Psoas muscle (tissue), 8 donors: ENCODE data around the gene COBLL1. TPM values are rescaled to one million over a fixed set of nuclear protein-coding genes. Genes with fewer than 3 reads are reported as not detected.

Experiments used
- ATAC-seq, 4 donors: fragments of 200-7000 bp; cut with Tn5 transposase; one replicate each; pipeline ENCODE4 v1.9.1; 2020; ENCODE audit warnings: moderate library complexity in 3 of 4, mild to moderate bottlenecking in 2 of 4
- DNase-seq, 2 donors: peaks; one replicate each; pipeline ENCODE4 v3.0.0-alpha.2; 2020
- H3K27ac ChIP-seq: fragments of 200-600 bp; one replicate; pipeline ENCODE4 v1.8.0; 2022
- H3K27me3 ChIP-seq, 3 donors: fragments of 200-600 bp in 1 of 3; one replicate each; pipeline versions ENCODE4 v1.6.1 to v1.8.0; 2013 to 2022; ENCODE audit warnings: low read length in 2 of 3, mild to moderate bottlenecking in 2 of 3, moderate library complexity in 1 of 3; ENCODE audit not compliant: insufficient read depth in 3 of 3
- H3K36me3 ChIP-seq, 2 donors: fragments of 200-600 bp in 1 of 2; one replicate each; pipeline versions ENCODE4 v1.6.1 to v1.8.0; 2013 to 2022; ENCODE audit warnings: low read depth in 1 of 2, mild to moderate bottlenecking in 1 of 2, moderate library complexity in 1 of 2; ENCODE audit not compliant: insufficient read depth in 1 of 2
- H3K4me1 ChIP-seq: fragments of 200-600 bp; one replicate; pipeline ENCODE4 v1.8.0; 2022
- H3K4me3 ChIP-seq: fragments of 200-600 bp; one replicate; pipeline ENCODE4 v1.8.0; 2022; ENCODE audit warnings: mild to moderate bottlenecking
- H3K9me3 ChIP-seq: fragments of 200-600 bp; one replicate; pipeline ENCODE4 v1.8.0; 2022
- WGBS, 3 donors: extraction: QIAGEN DNeasy Blood & Tissue Kit; methylation state at CpG; one replicate each; pipeline versions ENCODE4 v1.1.6 to v1.1.7; 2013; 5-methylcytosine and 5-hydroxymethylcytosine counted together
- intact Hi-C, 2 donors: fragments of 100-400 bp; cut with DNase I; formaldehyde crosslinking; loops; one replicate each; pipeline versions ENCODE4 v1.11.0 to v1.14.2; 2022
- polyA plus RNA-seq, 3 donors: library from polyadenylated mRNA; stranded (reverse); fragments of 200-250 nt; gene quantifications; one replicate each; pipeline ENCODE4 v1.2.3, GENCODE V29; 2013
- total RNA-seq, 4 donors: library from RNA; stranded (reverse); fragmentation: NEBNext Ultra II Directional in 2 of 4; extraction: Animal tissue kit (Norgen Biotek cat#: 25700) in 2 of 4; gene quantifications; one replicate each; pipeline versions ENCODE4 v1.2.1 to v1.2.4, GENCODE V29; 2021 to 2023
- TF ChIP-seq, protein P1 (sequence below): fragments of 200-600 bp; IDR thresholded peaks from one replicate; pipeline ENCODE4 v1.8.0; 2022; ENCODE audit warnings: antibody characterized with exemption
- donor health status: healthy with polysubstance abuse.
- donor health status: DM: no; HTN: no; CAD: no; lungs with moderate emphysema.
- donor health status: Bipolar disorder and iron deficiency.
- donor health status: healthy.
- donor health status: DM: yes; HTN: yes; CAD: no.
- donor health status: DM: no; HTN: no; CAD: no.
- donor health status: DM: no; HTN: no; CAD: no.
- donor health status: DM: yes; HTN: yes; CAD: no.

COBLL1 gene
- total and polyA plus RNA-seq, 7 donors = 1.5 to 6.1 (median 3.4) TPM

DNA sequence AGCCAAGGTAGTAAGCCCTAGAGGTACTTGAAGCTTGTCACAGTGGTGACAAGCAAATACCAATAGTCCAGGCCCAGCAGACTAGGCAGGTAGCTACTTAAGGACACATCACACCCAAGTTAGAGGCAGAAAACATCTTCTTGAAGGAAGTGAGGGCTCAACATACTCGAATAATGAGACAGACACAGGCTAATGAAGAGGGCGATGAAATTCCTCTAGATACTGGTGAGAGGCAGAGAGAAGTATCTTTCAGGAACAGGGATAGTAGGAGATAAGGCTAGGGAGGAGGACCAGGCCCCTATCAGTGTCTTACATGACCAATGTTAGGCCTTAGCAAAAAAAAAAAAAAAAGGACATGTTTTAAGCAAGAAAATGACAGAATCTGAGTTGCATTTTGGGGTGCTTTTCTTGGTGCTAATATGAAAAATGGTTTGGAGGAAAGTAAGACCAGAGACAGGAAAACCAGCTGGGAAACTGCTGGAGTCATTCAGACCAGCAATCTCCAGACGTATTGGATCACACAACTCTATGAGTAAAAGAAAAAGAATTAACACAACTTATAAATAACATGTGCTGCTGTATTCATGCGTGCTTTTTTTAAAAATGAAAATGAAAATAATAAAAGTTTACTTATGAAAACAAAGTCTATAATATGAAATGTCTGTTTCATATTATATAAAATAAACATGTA lies 37.7 kb downstream of the COBLL1 start:
- Histone ChIP-seq H3K9me3 (no peaks in the 10 kb centered on the region), H3K36me3 (no peaks in the 10 kb centered on the region), H3K27me3 (no peaks in the 10 kb centered on the region), H3K27ac (no peak overlapping the region), H3K4me1 (no peaks in the 10 kb centered on the region), H3K4me3 (no peak overlapping the region)
- ATAC-seq (no peak), DNase-seq (no peak)
- TF ChIP-seq, protein P1, sequence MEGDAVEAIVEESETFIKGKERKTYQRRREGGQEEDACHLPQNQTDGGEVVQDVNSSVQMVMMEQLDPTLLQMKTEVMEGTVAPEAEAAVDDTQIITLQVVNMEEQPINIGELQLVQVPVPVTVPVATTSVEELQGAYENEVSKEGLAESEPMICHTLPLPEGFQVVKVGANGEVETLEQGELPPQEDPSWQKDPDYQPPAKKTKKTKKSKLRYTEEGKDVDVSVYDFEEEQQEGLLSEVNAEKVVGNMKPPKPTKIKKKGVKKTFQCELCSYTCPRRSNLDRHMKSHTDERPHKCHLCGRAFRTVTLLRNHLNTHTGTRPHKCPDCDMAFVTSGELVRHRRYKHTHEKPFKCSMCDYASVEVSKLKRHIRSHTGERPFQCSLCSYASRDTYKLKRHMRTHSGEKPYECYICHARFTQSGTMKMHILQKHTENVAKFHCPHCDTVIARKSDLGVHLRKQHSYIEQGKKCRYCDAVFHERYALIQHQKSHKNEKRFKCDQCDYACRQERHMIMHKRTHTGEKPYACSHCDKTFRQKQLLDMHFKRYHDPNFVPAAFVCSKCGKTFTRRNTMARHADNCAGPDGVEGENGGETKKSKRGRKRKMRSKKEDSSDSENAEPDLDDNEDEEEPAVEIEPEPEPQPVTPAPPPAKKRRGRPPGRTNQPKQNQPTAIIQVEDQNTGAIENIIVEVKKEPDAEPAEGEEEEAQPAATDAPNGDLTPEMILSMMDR = no peak
- 77 to 87% (median 87%) methylated on average over 4 of the region's 4 CpGs for WGBS, 3 donors
- intact Hi-C loops = no loop called here

DNA sequence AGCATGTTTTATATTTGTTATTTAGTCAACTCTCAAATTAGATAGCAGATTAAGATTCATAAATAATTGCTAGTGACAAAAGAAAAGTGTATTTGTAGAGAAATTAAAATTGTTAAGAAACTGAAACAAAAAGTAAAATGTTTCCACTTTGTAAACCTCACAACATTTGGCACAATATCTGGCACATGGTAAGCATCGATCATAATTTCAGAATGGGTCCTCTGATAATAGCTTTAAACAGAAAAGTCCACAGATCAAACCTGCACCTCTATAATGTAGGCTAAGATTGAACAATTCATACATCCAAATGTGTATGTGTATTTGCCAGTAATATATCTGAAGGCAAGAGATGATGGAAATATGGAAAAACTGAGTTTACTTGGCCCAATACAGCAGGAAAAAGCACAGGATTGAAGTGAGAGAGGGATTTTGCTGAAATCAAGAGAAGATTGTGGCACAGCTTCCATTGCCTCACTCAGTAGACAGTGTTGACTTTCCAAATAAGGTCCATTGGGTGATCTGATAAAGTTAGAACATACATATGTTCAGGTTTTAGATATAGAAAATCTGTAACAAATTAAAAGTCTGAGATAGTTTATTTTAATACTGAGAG lies 39.4 kb downstream of the COBLL1 start:
- intact Hi-C loops = no loop called here
- TF ChIP-seq, protein P1 = no peak
- ATAC-seq = no peak
- Histone ChIP-seq H3K4me1 (no peaks in the 10 kb centered on the region), H3K27ac (no peak overlapping the region), H3K4me3 (no peak overlapping the region), H3K27me3 (no peaks in the 10 kb centered on the region), H3K9me3 (no peaks in the 10 kb centered on the region), H3K36me3 (no peaks in the 10 kb centered on the region)
- WGBS, 3 donors = 45 to 59% (median 54%) methylated on average over 1 of the region's 1 CpG
- DNase-seq = no peak

DNA sequence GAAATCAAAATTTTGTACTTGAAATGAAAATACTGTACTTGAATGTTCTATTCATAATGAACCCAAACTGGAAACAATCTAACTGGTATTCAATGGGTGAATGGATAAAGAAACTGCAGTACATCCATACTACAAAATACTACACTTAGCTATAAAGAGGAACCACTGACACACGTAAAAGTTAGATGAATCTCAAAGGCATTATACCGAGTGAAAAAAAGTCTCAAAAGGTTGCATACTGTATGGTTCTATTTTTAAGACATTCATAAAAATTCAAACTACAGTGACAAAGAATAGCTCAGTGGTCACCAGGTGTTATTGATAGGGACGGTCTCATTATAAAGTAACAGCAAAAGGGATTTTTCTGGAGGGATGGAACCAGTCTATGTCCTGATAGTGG lies 41.1 kb downstream of the COBLL1 start:
- no peak for DNase-seq
- Histone ChIP-seq H3K9me3 (no peaks in the 10 kb centered on the region), H3K27me3 (no peaks in the 10 kb centered on the region), H3K36me3 (no peaks in the 10 kb centered on the region), H3K4me3 (no peak overlapping the region), H3K27ac (no peak overlapping the region), H3K4me1 (no peaks in the 10 kb centered on the region)
- 89 to 93% (median 93%) methylated on average over 3 of the region's 3 CpGs for WGBS, 3 donors
- intact Hi-C loops = no loop called here
- TF ChIP-seq, protein P1 = no peak
- no peak for ATAC-seq

GRCh38 chr2:164797627-164798026 lies 44.0 kb downstream of the COBLL1 start:
- no peaks in the 10 kb centered on the region for H3K4me1 ChIP-seq
- 61 to 85% (median 74%) methylated on average over 1 of the region's 1 CpG for WGBS, 3 donors
- no peaks in the 10 kb centered on the region for H3K27me3 ChIP-seq
- no peak overlapping the region for H3K27ac ChIP-seq
- no peaks in the 10 kb centered on the region for H3K36me3 ChIP-seq
- no peak overlapping the region for H3K4me3 ChIP-seq
- DNase-seq (no peak), ATAC-seq (no peak)
- intact Hi-C loops = no loop called here
- TF ChIP-seq, protein P1 = no peak
- H3K9me3 ChIP-seq = no peaks in the 10 kb centered on the region

- TF ChIP-seq, protein P1 = no peak
- no peak for DNase-seq
- 92 to 97% (median 97%) methylated on average over 2 of the region's 2 CpGs for WGBS, 3 donors
- H3K27ac ChIP-seq = no peak overlapping the region
- no peaks in the 10 kb centered on the region for H3K36me3 ChIP-seq
- no peak overlapping the region for H3K4me3 ChIP-seq
- H3K9me3 ChIP-seq = no peaks in the 10 kb centered on the region
- no peaks in the 10 kb centered on the region for H3K27me3 ChIP-seq
- ATAC-seq = no peak
- intact Hi-C loops = no loop called here
- H3K4me1 ChIP-seq = no peaks in the 10 kb centered on the region
These were observed 44.6 kb downstream of the COBLL1 start for GRCh38 chr2:164796999-164797398.
